HepG2 (cell line): ENCODE results near the gene CCDC38. TPM values are rescaled to one million over a fixed set of nuclear protein-coding genes. Genes with fewer than 3 reads are reported as not detected.

ENCODE experiments used
- ARNTL ChIP-seq: sonication (generic); formaldehyde crosslinking; IDR thresholded peaks from 2 replicates; pipeline ENCODE4 v1.4.0; 2020; ENCODE audit warnings: mild to moderate bottlenecking, missing genetic modification reagents
- BCL3 ChIP-seq: sonication (generic); formaldehyde crosslinking; IDR thresholded peaks from 2 replicates; pipeline ENCODE4 v1.5.1; 2020; ENCODE audit warnings: mild to moderate bottlenecking, missing genetic modification reagents, moderate library complexity
- EP300 ChIP-seq, 3 experiments: sonication (generic) in 1 of 3; formaldehyde crosslinking in 1 of 3; IDR thresholded peaks; 2 replicates each; pipeline versions ENCODE4 v1.5.1 to v1.6.1; 2011 to 2020; ENCODE audit warnings: low read depth in 2 of 3, low read length in 2 of 3, borderline replicate concordance in 1 of 3, improper control_type of control experiment in 1 of 3, mild to moderate bottlenecking in 1 of 3, missing genetic modification reagents in 1 of 3, moderate library complexity in 1 of 3
- ESRRA ChIP-seq: sonication (generic); formaldehyde crosslinking; IDR thresholded peaks from 2 replicates; pipeline ENCODE4 v1.5.1; 2020; ENCODE audit warnings: mild to moderate bottlenecking, low read depth, missing genetic modification reagents
- ZC3H13 ChIP-seq: sonication (generic); formaldehyde crosslinking; IDR thresholded peaks from 2 replicates; pipeline ENCODE4 v1.8.1; 2023; ENCODE audit warnings: mild to moderate bottlenecking, missing genetic modification reagents, moderate library complexity
- ZMYM2 ChIP-seq: sonication (generic); formaldehyde crosslinking; IDR thresholded peaks from 2 replicates; pipeline ENCODE4 v1.8.0; 2022; ENCODE audit warnings: mild to moderate bottlenecking, missing genetic modification reagents
- ZNF138 ChIP-seq: sonication (generic); formaldehyde crosslinking; IDR thresholded peaks from 2 replicates; pipeline ENCODE4 v1.5.0; 2020; ENCODE audit warnings: mild to moderate bottlenecking, low read depth, missing genetic modification reagents
- ZNF281 ChIP-seq: sonication (generic); formaldehyde crosslinking; IDR thresholded peaks from 2 replicates; pipeline ENCODE4 v1.4.0; 2020; ENCODE audit warnings: missing genetic modification reagents, borderline replicate concordance
- ZNF282 ChIP-seq: fragments of 450-650 bp; IDR thresholded peaks from 2 replicates; pipeline ENCODE4 v1.6.1; 2018; ENCODE audit not compliant: partially characterized antibody
- ZNF30 ChIP-seq: sonication (generic); formaldehyde crosslinking; IDR thresholded peaks from 2 replicates; pipeline ENCODE4 v1.5.0; 2020; ENCODE audit warnings: mild to moderate bottlenecking, missing genetic modification reagents
- ZNF382 ChIP-seq: sonication (generic); formaldehyde crosslinking; IDR thresholded peaks from 2 replicates; pipeline ENCODE4 v1.5.0; 2020; ENCODE audit warnings: missing genetic modification reagents, mild to moderate bottlenecking, borderline replicate concordance
- ZNF431 ChIP-seq: sonication (generic); formaldehyde crosslinking; IDR thresholded peaks from 2 replicates; pipeline ENCODE4 v1.9.0; 2022; ENCODE audit warnings: missing genetic modification reagents, low read depth, mild to moderate bottlenecking, borderline replicate concordance
- ZNF468 ChIP-seq: sonication (generic); formaldehyde crosslinking; IDR thresholded peaks from 2 replicates; pipeline ENCODE4 v1.8.0; 2022; ENCODE audit warnings: mild to moderate bottlenecking, moderate library complexity, missing genetic modification reagents
- ZNF670 ChIP-seq: sonication (generic); formaldehyde crosslinking; IDR thresholded peaks from 2 replicates; pipeline ENCODE4 v1.8.0; 2022; ENCODE audit warnings: mild to moderate bottlenecking, missing genetic modification reagents, borderline replicate concordance
- polyA plus RNA-seq, 8 experiments: library from polyadenylated mRNA; depleted of rRNA in 3 of 8; stranded (reverse) in 7 of 8; unstranded in 1 of 8; fragments of >200 nt; fragmentation: Illumina TruSeq in 4 of 8; extraction: Trizol in 4 of 8; gene quantifications; 2 replicates each; pipeline versions ENCODE4 v1.2.1 to v1.2.3, GENCODE V29; 2011 to 2016; ENCODE audit warnings: low read depth in 4 of 8, missing spikeins in 1 of 8, mixed read lengths in 1 of 8; ENCODE audit not compliant: insufficient read depth in 1 of 8
- total RNA-seq, 5 experiments: library from RNA; depleted of rRNA; stranded (reverse); fragments of >200 nt; fragmentation: Illumina TruSeq; extraction: Trizol; gene quantifications; 2 replicates each; pipeline ENCODE4 v1.2.3, GENCODE V29; 2016; ENCODE audit warnings: low read depth in 1 of 5
- TF ChIP-seq, protein P1 (sequence below): sonication (generic); formaldehyde crosslinking; IDR thresholded peaks from 2 replicates; pipeline ENCODE4 v1.8.0; 2022; ENCODE audit warnings: missing genetic modification reagents, mild to moderate bottlenecking, moderate library complexity, borderline replicate concordance
- TF ChIP-seq, protein P2 (sequence below): IDR thresholded peaks from 2 replicates; pipeline ENCODE4 v1.4.0; 2020; ENCODE audit warnings: mild to moderate bottlenecking, missing genetic modification reagents

The CCDC38 gene
- total and polyA plus RNA-seq, 2 of the 13 experiments (the other 11 are each of a cell fraction or from before 2014, with no cell fraction given) = 0.24 to 0.32 TPM

DNA sequence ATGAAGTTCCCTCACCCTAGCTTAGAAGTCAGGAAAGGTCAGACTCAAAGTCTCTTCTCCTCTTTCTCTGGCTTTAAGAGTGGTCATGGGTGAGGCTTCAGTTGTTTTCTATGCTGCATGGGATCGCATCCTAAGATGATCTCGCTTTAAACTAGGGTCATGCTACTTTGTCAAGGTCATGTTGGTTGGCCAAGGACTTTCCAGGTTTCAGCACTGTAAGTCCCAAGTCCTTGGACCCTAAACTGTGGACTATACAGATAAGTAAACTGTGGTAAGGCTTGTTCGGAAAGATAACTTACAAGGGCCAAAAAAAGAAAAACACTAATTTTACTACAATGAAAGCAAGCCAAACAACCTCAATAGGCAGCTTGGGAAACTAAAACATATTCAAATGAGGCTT lies 36.4 kb upstream of the CCDC38 start (continued):
- TF ChIP-seq ZMYM2 (CRISPR knock-in tag) = no peak; the same call in 1 of the 2 replicates
- TF ChIP-seq ZNF30 (CRISPR knock-in tag) = no peak
- TF ChIP-seq ZC3H13 (CRISPR knock-in tag) = no peak
- peak; percentile 85 for TF ChIP-seq ESRRA (CRISPR knock-in tag)
- no peak for TF ChIP-seq ZNF431 (CRISPR knock-in tag)
- TF ChIP-seq BCL3 (CRISPR knock-in tag) = no peak
- TF ChIP-seq ZNF138 = no peak
- no peak for TF ChIP-seq ZNF282
- TF ChIP-seq ZNF281 (CRISPR knock-in tag) = no peak
- TF ChIP-seq, protein P1, sequence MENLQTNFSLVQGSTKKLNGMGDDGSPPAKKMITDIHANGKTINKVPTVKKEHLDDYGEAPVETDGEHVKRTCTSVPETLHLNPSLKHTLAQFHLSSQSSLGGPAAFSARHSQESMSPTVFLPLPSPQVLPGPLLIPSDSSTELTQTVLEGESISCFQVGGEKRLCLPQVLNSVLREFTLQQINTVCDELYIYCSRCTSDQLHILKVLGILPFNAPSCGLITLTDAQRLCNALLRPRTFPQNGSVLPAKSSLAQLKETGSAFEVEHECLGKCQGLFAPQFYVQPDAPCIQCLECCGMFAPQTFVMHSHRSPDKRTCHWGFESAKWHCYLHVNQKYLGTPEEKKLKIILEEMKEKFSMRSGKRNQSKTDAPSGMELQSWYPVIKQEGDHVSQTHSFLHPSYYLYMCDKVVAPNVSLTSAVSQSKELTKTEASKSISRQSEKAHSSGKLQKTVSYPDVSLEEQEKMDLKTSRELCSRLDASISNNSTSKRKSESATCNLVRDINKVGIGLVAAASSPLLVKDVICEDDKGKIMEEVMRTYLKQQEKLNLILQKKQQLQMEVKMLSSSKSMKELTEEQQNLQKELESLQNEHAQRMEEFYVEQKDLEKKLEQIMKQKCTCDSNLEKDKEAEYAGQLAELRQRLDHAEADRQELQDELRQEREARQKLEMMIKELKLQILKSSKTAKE (CRISPR knock-in tag) = no peak
- peak in 1 of 2 experiments; percentile 42; a peak in 1 of 4 replicates for TF ChIP-seq EP300 (IDR thresholded peaks at IDR 0.05; ENCODE audit: low read depth in 2 of 2, low read length in 2 of 2)
- no peak for TF ChIP-seq EP300 (CRISPR knock-in tag; IDR thresholded peaks at IDR 0.05; ENCODE audit: borderline replicate concordance)
- TF ChIP-seq ARNTL = no peak
- no peak for TF ChIP-seq ZNF468 (CRISPR knock-in tag)
- TF ChIP-seq, protein P2, sequence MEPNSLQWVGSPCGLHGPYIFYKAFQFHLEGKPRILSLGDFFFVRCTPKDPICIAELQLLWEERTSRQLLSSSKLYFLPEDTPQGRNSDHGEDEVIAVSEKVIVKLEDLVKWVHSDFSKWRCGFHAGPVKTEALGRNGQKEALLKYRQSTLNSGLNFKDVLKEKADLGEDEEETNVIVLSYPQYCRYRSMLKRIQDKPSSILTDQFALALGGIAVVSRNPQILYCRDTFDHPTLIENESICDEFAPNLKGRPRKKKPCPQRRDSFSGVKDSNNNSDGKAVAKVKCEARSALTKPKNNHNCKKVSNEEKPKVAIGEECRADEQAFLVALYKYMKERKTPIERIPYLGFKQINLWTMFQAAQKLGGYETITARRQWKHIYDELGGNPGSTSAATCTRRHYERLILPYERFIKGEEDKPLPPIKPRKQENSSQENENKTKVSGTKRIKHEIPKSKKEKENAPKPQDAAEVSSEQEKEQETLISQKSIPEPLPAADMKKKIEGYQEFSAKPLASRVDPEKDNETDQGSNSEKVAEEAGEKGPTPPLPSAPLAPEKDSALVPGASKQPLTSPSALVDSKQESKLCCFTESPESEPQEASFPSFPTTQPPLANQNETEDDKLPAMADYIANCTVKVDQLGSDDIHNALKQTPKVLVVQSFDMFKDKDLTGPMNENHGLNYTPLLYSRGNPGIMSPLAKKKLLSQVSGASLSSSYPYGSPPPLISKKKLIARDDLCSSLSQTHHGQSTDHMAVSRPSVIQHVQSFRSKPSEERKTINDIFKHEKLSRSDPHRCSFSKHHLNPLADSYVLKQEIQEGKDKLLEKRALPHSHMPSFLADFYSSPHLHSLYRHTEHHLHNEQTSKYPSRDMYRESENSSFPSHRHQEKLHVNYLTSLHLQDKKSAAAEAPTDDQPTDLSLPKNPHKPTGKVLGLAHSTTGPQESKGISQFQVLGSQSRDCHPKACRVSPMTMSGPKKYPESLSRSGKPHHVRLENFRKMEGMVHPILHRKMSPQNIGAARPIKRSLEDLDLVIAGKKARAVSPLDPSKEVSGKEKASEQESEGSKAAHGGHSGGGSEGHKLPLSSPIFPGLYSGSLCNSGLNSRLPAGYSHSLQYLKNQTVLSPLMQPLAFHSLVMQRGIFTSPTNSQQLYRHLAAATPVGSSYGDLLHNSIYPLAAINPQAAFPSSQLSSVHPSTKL = peak; percentile 67
- TF ChIP-seq ZNF670 (CRISPR knock-in tag) = no peak
- no peak for TF ChIP-seq ZNF382 (CRISPR knock-in tag)
